B cell (primary cell): Measurements from ENCODE around the gene CELF4. TPM values are rescaled to one million over a fixed set of nuclear protein-coding genes. Genes with fewer than 3 reads are reported as not detected.

Experiments used
- ATAC-seq: fragments of 200-7000 bp; cut with Tn5 transposase; one replicate; pipeline ENCODE4 v1.10.0; 2021; ENCODE audit warnings: low read depth, mild to moderate bottlenecking, moderate number of reproducible peaks, moderate library complexity
- CTCF ChIA-PET: fragments of 350-600 bp; sonication (Branson Sonifier 250); formaldehyde crosslinking; loops from one replicate; lab custom pipeline; 2021; ENCODE audit warnings: antibody characterized with exemption, inconsistent platforms; lab: Charles Lee
- POLR2A ChIA-PET: fragments of 350-600 bp; sonication (Branson Sonifier 250); formaldehyde crosslinking; loops from one replicate; lab custom pipeline; 2021; ENCODE audit warnings: antibody characterized with exemption; lab: Charles Lee
- DNase-seq: peaks from one replicate; pipeline ENCODE4 v3.0.0; 2013
- H2AFZ ChIP-seq: 2 replicates; pipeline ENCODE4 v1.6.1; 2012; ENCODE audit warnings: mild to moderate bottlenecking, low read depth, low read length; ENCODE audit not compliant: insufficient read depth, poor library complexity, severe bottlenecking
- H3K27ac ChIP-seq, 2 donors: 1 replicate in 1 of 2; 2 replicates in 1 of 2; pipeline ENCODE4 v1.5.1; 2012 to 2013; ENCODE audit warnings: low read length in 2 of 2, mild to moderate bottlenecking in 2 of 2, moderate library complexity in 1 of 2
- H3K27me3 ChIP-seq, 4 experiments: fragments of 200-600 bp in 1 of 4; sonication (generic) in 1 of 4; replicated peaks in 1 of 4; 1 replicate in 2 of 4; 2 replicates in 2 of 4; pipeline versions ENCODE4 v1.6.1 to v1.7.0; 2013 to 2016; ENCODE audit warnings: low read length in 3 of 4, mild to moderate bottlenecking in 2 of 4, mixed read lengths in 1 of 4, moderate library complexity in 1 of 4; ENCODE audit not compliant: insufficient read depth in 4 of 4, control insufficient read depth in 3 of 4; ENCODE audit errors: control extremely low read depth in 1 of 4
- H3K36me3 ChIP-seq, 2 experiments: replicated peaks in 1 of 2; 1 replicate in 1 of 2; 2 replicates in 1 of 2; pipeline versions ENCODE4 v1.6.1 to v1.7.1; 2013; ENCODE audit warnings: low read length in 1 of 2; ENCODE audit not compliant: insufficient read depth in 2 of 2, control insufficient read depth in 1 of 2; ENCODE audit errors: control extremely low read depth in 1 of 2, extremely low read depth in 1 of 2
- H3K4me1 ChIP-seq, 2 donors: fragments of 200-600 bp in 1 of 2; sonication (generic) in 1 of 2; 1 replicate in 1 of 2; 2 replicates in 1 of 2; pipeline versions ENCODE4 v1.5.1 to v1.6.1; 2013 to 2017; ENCODE audit warnings: low read length in 2 of 2; ENCODE audit not compliant: control insufficient read depth in 2 of 2, insufficient read depth in 2 of 2
- H3K4me2 ChIP-seq: replicated peaks from 2 replicates; pipeline ENCODE3; 2012; ENCODE audit warnings: mild to moderate bottlenecking, low read depth, low read length; ENCODE audit not compliant: poor library complexity, severe bottlenecking
- H3K4me3 ChIP-seq, 5 experiments: fragments of 200-600 bp in 1 of 5; sonication (generic) in 1 of 5; 1 replicate in 3 of 5; 2 replicates in 2 of 5; pipeline versions ENCODE4 v1.5.1 to v1.7.0; 2011 to 2016; ENCODE audit warnings: low read length in 4 of 5, mild to moderate bottlenecking in 4 of 5, low read depth in 2 of 5, control low read depth in 1 of 5, moderate library complexity in 1 of 5; ENCODE audit not compliant: insufficient read depth in 1 of 5; ENCODE audit errors: control extremely low read depth in 1 of 5, extremely low read depth in 1 of 5
- H3K79me2 ChIP-seq: fragments of 200-600 bp; sonication (generic); one replicate; pipeline ENCODE4 v1.6.0; 2016; ENCODE audit warnings: low read length; ENCODE audit not compliant: control insufficient read depth, insufficient read depth
- H3K9ac ChIP-seq: fragments of 200-600 bp; sonication (generic); 2 replicates; pipeline ENCODE4 v1.6.1; 2017; ENCODE audit warnings: mild to moderate bottlenecking, low read length, moderate library complexity
- H3K9me3 ChIP-seq, 3 donors: one replicate each; pipeline versions ENCODE4 v1.6.1 to v1.7.1; 2013; ENCODE audit warnings: low read length in 2 of 3; ENCODE audit not compliant: control insufficient read depth in 2 of 3, insufficient read depth in 1 of 3; ENCODE audit errors: control extremely low read depth in 1 of 3
- H4K20me1 ChIP-seq: 2 replicates; pipeline ENCODE4 v1.6.0; 2012; ENCODE audit warnings: mild to moderate bottlenecking, low read length; ENCODE audit not compliant: insufficient read depth, control insufficient read depth, poor library complexity, severe bottlenecking
- H3K27ac Mint-ChIP-seq: one replicate; pipeline ENCODE4 v1.8.0; 2021; ENCODE audit warnings: mixed read lengths
- H3K27me3 Mint-ChIP-seq: one replicate; pipeline ENCODE4 v1.8.0; 2021; ENCODE audit warnings: mixed read lengths
- H3K4me1 Mint-ChIP-seq: one replicate; pipeline ENCODE4 v1.8.0; 2021; ENCODE audit warnings: mixed read lengths
- H3K4me3 Mint-ChIP-seq: one replicate; pipeline ENCODE4 v1.8.0; 2021; ENCODE audit warnings: mixed read lengths
- H3K9me3 Mint-ChIP-seq: one replicate; pipeline ENCODE4 v1.8.0; 2022; ENCODE audit warnings: mixed read lengths; ENCODE audit not compliant: insufficient read depth
- EZH2 ChIP-seq: IDR thresholded peaks from 2 replicates; pipeline ENCODE4 v1.6.1; 2012; ENCODE audit warnings: borderline replicate concordance, low read depth, mild to moderate bottlenecking, moderate library complexity, low read length; ENCODE audit not compliant: insufficient read depth, poor library complexity, severe bottlenecking
- WGBS: methylation state at CpG from one replicate; pipeline ENCODE4 v1.1.5; 2013; ENCODE audit warnings: missing lambda C conversion rate; ENCODE audit not compliant: insufficient coverage; 5-methylcytosine and 5-hydroxymethylcytosine counted together
- intact Hi-C: fragments of 100-400 bp; cut with micrococcal nuclease; formaldehyde crosslinking; loops from one replicate; pipeline ENCODE4 v1.10.0; 2022
- polyA plus RNA-seq: library from polyadenylated mRNA; depleted of rRNA; stranded (reverse); fragments of >200 nt; gene quantifications from 2 replicates; pipeline ENCODE4 v1.2.3, GENCODE V29; 2012
- total RNA-seq, 2 donors: library from RNA; stranded (reverse); fragments of 120-200 nt in 1 of 2; gene quantifications; 1 replicate in 1 of 2; 2 replicates in 1 of 2; pipeline versions ENCODE4 v1.2.3 to v1.2.4, GENCODE V29; 2013 to 2022
- TF ChIP-seq, protein P1 (sequence below): fragments of 200-600 bp; IDR thresholded peaks from one replicate; pipeline ENCODE4 v1.8.0; 2022; ENCODE audit warnings: antibody characterized with exemption, mild to moderate bottlenecking

The CELF4 gene
- total and polyA plus RNA-seq, 2 donors (not counting 1 experiment from before 2014, with no cell fraction given) = not detected

DNA sequence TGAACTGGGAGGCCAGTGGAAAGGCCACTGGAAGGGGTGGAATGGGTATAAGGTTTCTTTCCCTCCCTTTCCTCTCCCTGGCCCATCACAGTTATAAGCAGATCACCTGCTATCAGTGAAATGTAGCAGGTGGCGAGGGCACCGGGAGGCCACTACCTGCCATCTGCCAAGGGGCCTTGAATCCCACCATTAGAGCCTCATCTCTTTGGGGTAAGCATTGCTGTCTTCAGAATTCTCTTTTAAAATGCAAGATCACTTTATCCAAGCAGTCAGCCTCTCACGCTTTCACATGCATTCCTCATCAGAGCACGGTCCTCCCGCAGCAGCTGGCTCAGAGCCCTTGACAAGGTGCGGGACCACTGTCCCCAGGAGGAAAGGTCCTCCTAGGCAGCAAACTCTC, 268.5 kb downstream of the CELF4 start:
- intact Hi-C loops = no loop called here
- Histone ChIP-seq H3K36me3 (no peaks in the 10 kb centered on the region), H3K4me3 (no peak overlapping the region), H3K27me3 (no peaks in the 10 kb centered on the region), H3K9ac (no peak overlapping the region), H3K4me2 (no peak overlapping the region), H2AFZ (no peak overlapping the region), H3K79me2 (no peaks in the 10 kb centered on the region), H3K4me1 (no peaks in the 10 kb centered on the region), H4K20me1 (no peaks in the 10 kb centered on the region), H3K27ac (no peak overlapping the region), H3K9me3 (no peaks in the 10 kb centered on the region)
- Mint-ChIP-seq H3K9me3 (no peaks in the 10 kb centered on the region), H3K4me3 (no peak overlapping the region), H3K27me3 (no peaks in the 10 kb centered on the region), H3K27ac (no peak overlapping the region), H3K4me1 (no peaks in the 10 kb centered on the region)
- no peak for DNase-seq
- no peak for TF ChIP-seq EZH2
- TF ChIP-seq, protein P1, sequence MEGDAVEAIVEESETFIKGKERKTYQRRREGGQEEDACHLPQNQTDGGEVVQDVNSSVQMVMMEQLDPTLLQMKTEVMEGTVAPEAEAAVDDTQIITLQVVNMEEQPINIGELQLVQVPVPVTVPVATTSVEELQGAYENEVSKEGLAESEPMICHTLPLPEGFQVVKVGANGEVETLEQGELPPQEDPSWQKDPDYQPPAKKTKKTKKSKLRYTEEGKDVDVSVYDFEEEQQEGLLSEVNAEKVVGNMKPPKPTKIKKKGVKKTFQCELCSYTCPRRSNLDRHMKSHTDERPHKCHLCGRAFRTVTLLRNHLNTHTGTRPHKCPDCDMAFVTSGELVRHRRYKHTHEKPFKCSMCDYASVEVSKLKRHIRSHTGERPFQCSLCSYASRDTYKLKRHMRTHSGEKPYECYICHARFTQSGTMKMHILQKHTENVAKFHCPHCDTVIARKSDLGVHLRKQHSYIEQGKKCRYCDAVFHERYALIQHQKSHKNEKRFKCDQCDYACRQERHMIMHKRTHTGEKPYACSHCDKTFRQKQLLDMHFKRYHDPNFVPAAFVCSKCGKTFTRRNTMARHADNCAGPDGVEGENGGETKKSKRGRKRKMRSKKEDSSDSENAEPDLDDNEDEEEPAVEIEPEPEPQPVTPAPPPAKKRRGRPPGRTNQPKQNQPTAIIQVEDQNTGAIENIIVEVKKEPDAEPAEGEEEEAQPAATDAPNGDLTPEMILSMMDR = no peak
- no peak for ATAC-seq
- ChIA-PET CTCF (no interaction called here), POLR2A (no interaction called here)
- 100% methylated on average over 4 of the region's 6 CpGs for WGBS

DNA sequence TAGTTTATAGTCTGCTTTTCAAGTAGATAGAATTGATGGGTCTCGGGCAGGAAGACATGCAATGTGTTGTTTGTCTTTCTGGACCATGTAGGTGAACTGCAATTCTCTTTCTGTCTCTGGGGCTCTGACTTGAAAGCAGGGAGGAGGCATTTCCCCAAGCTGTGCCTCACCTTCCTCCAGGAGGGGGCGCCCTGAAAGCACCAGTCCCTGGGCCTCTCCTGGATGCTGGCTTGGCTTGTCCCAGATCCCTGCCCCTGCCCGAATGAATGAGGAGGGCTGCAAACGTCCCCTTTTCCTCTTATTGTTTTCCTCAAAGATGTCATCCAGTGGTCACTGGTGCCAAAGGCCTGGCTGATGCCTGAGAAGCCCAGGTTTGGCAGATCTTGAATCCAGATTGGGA, 270.6 kb downstream of the CELF4 start:
- H3K27me3 Mint-ChIP-seq = peaks cover 3% of the 10 kb centered on the region
- no peaks in the 10 kb centered on the region for H3K79me2 ChIP-seq
- H3K4me1 ChIP-seq = no peaks in the 10 kb centered on the region
- no peak overlapping the region for H3K27ac Mint-ChIP-seq
- intact Hi-C loops = no loop called here
- no peak for DNase-seq
- no peak for ATAC-seq
- ChIA-PET CTCF (no interaction called here), POLR2A (no interaction called here)
- no peaks in the 10 kb centered on the region for H4K20me1 ChIP-seq
- no peak overlapping the region for H3K9ac ChIP-seq
- H3K4me2 ChIP-seq = no peak overlapping the region
- TF ChIP-seq, protein P1 = no peak
- TF ChIP-seq EZH2 = no peak
- 53% methylated on average over 4 of the region's 4 CpGs for WGBS
- no peak overlapping the region for H3K4me3 Mint-ChIP-seq
- H3K9me3 ChIP-seq = no peaks in the 10 kb centered on the region
- H3K27me3 ChIP-seq = no peaks in the 10 kb centered on the region
- no peak overlapping the region for H2AFZ ChIP-seq
- no peaks in the 10 kb centered on the region for H3K36me3 ChIP-seq
- H3K4me1 Mint-ChIP-seq = no peaks in the 10 kb centered on the region
- H3K27ac ChIP-seq = no peak overlapping the region
- H3K4me3 ChIP-seq = no peak overlapping the region
- H3K9me3 Mint-ChIP-seq = no peaks in the 10 kb centered on the region
